Adrenal gland (tissue), 5 donors: ENCODE results near the gene IL10.
A peak's percentile ranks its signal among the peaks of the same experiment; 100 is the strongest.

ENCODE experiments used
- POLR2A ChIP-seq, 2 donors: fragments of 450-650 bp; IDR thresholded peaks; one replicate each; pipeline ENCODE4 v1.6.1; 2017; ENCODE audit warnings: antibody characterized with exemption in 2 of 2, mild to moderate bottlenecking in 2 of 2, moderate library complexity in 1 of 2
- TF ChIP-seq, protein P1 (sequence below), 6 experiments: fragments of 450-650 bp in 4 of 6; fragments of 200-600 bp in 2 of 6; sonication (generic) in 1 of 6; IDR thresholded peaks; 1 replicate in 5 of 6; 2 replicates in 1 of 6; pipeline versions ENCODE4 v1.5.1 to v1.8.0; 2016 to 2021; ENCODE audit warnings: antibody characterized with exemption in 6 of 6, mild to moderate bottlenecking in 2 of 6, moderate library complexity in 1 of 6
- donor health status: DM: no; HTN: no; CAD: no.

- TF ChIP-seq, protein P1, sequence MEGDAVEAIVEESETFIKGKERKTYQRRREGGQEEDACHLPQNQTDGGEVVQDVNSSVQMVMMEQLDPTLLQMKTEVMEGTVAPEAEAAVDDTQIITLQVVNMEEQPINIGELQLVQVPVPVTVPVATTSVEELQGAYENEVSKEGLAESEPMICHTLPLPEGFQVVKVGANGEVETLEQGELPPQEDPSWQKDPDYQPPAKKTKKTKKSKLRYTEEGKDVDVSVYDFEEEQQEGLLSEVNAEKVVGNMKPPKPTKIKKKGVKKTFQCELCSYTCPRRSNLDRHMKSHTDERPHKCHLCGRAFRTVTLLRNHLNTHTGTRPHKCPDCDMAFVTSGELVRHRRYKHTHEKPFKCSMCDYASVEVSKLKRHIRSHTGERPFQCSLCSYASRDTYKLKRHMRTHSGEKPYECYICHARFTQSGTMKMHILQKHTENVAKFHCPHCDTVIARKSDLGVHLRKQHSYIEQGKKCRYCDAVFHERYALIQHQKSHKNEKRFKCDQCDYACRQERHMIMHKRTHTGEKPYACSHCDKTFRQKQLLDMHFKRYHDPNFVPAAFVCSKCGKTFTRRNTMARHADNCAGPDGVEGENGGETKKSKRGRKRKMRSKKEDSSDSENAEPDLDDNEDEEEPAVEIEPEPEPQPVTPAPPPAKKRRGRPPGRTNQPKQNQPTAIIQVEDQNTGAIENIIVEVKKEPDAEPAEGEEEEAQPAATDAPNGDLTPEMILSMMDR (IDR thresholded peaks at IDR 0.05) = peak in 1 of 6 experiments; percentile 14
- TF ChIP-seq POLR2A (IDR thresholded peaks at IDR 0.05) = no peak
Observed at GRCh38 chr1:206738370-206739366, 33.6 kb downstream of the IL10 start.
